ENCODE measurements around the gene CACTIN. TPM values are rescaled to one million over a fixed set of nuclear protein-coding genes. Genes with fewer than 3 reads are reported as not detected.

CACTIN gene
- total RNA-seq, 2 donors from 2014 or later, result 38.2 to 52.8 TPM

DNA sequence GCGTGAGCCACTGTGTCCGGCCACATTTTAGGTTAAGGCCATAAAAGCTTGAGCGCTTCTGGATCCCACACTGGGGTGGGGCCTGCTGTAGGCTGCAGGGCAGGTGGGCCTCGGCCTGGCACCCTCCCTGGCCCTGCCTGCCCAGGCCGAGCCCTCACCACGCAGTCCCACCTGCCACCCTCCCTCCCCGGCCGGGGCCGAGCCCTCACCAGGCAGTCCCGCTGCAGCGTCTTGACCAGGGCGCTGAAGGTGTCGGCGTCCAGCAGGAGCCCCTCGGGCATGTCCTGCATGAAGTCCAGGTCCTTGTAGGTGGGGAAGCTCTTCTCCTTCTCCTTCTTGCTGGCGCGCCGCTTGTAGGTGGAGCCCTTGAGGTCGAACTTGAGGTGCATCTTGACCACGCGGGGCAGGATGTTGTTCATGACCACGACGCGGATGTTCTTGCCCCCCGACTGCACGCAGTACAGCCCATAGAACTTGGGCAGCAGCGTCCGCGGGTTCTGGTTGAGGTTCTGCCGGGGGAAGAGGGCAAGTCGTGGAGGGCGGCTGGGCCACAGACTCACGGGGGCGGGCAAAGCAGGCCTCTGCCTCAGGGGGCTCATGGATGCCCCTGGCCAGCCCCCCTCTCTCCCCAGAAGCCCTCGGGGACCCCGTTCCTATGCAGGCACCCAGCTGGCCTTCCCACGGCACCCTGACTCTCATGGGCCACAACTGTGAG lies 26.6 kb upstream of the CACTIN start:
- H3K9me3 ChIP-seq, result no peaks in the 10 kb centered on the region
- H3K36me3 ChIP-seq, result peaks cover 7 to 32% of the 10 kb centered on the region in 2 donors
- TF ChIP-seq, protein P1, sequence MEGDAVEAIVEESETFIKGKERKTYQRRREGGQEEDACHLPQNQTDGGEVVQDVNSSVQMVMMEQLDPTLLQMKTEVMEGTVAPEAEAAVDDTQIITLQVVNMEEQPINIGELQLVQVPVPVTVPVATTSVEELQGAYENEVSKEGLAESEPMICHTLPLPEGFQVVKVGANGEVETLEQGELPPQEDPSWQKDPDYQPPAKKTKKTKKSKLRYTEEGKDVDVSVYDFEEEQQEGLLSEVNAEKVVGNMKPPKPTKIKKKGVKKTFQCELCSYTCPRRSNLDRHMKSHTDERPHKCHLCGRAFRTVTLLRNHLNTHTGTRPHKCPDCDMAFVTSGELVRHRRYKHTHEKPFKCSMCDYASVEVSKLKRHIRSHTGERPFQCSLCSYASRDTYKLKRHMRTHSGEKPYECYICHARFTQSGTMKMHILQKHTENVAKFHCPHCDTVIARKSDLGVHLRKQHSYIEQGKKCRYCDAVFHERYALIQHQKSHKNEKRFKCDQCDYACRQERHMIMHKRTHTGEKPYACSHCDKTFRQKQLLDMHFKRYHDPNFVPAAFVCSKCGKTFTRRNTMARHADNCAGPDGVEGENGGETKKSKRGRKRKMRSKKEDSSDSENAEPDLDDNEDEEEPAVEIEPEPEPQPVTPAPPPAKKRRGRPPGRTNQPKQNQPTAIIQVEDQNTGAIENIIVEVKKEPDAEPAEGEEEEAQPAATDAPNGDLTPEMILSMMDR (IDR thresholded peaks at IDR 0.05), result no peak
- TF ChIP-seq POLR2A (IDR thresholded peaks at IDR 0.05), result no peak
- TF ChIP-seq POLR2AphosphoS5 (IDR thresholded peaks at IDR 0.05), result no peak
- no peak overlapping the region for H3K4me3 ChIP-seq
- H3K27ac ChIP-seq, result no peak overlapping the region
- 89% methylated on average over 36 of the region's 37 CpGs for WGBS
- no peaks in the 10 kb centered on the region for H3K4me1 ChIP-seq (replicated peaks)
- intact Hi-C loops (cut with DNase I), result no loop called here
- DNase-seq (ENCODE audit: low spot score), result no peak
- H3K27me3 ChIP-seq (replicated peaks; ENCODE audit: insufficient read depth), result no peaks in the 10 kb centered on the region

DNA sequence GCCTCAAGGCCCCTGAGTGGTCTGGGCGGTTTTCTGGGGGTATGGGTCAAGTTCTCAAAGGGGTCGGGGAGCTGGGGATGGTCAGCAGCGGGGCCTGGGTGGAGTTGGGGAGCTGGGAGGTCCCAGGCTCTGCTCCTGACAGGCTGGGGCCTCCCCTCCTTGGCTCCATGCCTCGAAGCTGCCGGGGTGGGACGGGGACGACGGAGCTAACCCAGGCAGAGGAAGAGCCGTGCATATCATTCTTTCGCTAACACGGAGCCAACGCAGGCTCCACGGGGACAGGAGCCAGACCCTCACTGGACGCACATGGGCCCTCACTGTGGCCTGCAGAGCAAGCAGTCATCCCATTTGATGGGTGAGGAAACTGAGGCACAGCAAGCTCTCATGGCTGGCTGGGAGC lies 25.8 kb upstream of the CACTIN start:
- H3K36me3 ChIP-seq, result peaks cover 7 to 29% of the 10 kb centered on the region in 2 donors
- H3K4me3 ChIP-seq, result no peak overlapping the region
- H3K27me3 ChIP-seq (replicated peaks; ENCODE audit: insufficient read depth), result no peaks in the 10 kb centered on the region
- no peak for DNase-seq (ENCODE audit: low spot score)
- no peaks in the 10 kb centered on the region for H3K9me3 ChIP-seq
- no peaks in the 10 kb centered on the region for H3K4me1 ChIP-seq (replicated peaks)
- no peak overlapping the region for H3K27ac ChIP-seq
- intact Hi-C loops (cut with DNase I), result no loop called here
- TF ChIP-seq POLR2AphosphoS5 (IDR thresholded peaks at IDR 0.05) (no peak), POLR2A (IDR thresholded peaks at IDR 0.05) (no peak)
- TF ChIP-seq, protein P1 (IDR thresholded peaks at IDR 0.05), result no peak
- 92% methylated on average over 12 of the region's 14 CpGs for WGBS

- peaks cover 7 to 21% of the 10 kb centered on the region in 2 donors for H3K36me3 ChIP-seq
- no peaks in the 10 kb centered on the region for H3K4me1 ChIP-seq (replicated peaks)
- WGBS, result 97% methylated on average over 33 of the region's 33 CpGs
- H3K4me3 ChIP-seq, result no peak overlapping the region
- TF ChIP-seq, protein P1 (IDR thresholded peaks at IDR 0.05), result no peak
- TF ChIP-seq POLR2AphosphoS5 (IDR thresholded peaks at IDR 0.05), result no peak
- TF ChIP-seq POLR2A (IDR thresholded peaks at IDR 0.05), result no peak
- DNase-seq (ENCODE audit: low spot score), result no peak
- H3K27ac ChIP-seq, result no peak overlapping the region
- no peaks in the 10 kb centered on the region for H3K27me3 ChIP-seq (replicated peaks; ENCODE audit: insufficient read depth)
- no peaks in the 10 kb centered on the region for H3K9me3 ChIP-seq
- intact Hi-C loops (cut with DNase I), result no loop called here
Observed at GRCh38 chr19:3651684-3652083, 25.1 kb upstream of the CACTIN start.

DNA sequence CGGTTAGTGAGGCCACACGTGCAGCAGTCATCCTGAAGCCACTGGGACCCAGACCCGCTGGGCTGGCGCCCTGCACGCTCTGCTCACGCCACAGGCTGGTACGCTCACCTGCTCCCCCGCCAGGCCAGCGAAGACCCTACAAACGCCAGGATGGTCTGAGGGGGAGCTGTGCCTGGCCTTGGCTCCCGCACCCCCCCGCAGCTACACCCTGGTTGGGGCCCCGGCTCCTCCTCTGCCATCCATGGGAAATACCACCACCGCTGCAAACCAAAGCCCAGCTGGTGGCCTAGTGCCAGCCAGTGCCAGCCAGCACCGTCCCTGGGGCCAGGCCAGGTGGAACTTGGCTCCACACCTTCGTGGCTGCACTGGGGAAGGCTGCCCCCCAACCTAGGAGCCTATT lies 23.3 kb upstream of the CACTIN start:
- Histone ChIP-seq H3K4me3 (no peak overlapping the region), H3K27me3 (replicated peaks; ENCODE audit: insufficient read depth) (no peaks in the 10 kb centered on the region), H3K4me1 (replicated peaks) (no peaks in the 10 kb centered on the region), H3K27ac (no peak overlapping the region), H3K9me3 (no peaks in the 10 kb centered on the region), H3K36me3 (peaks cover 0 to 14% of the 10 kb centered on the region in 2 donors)
- intact Hi-C loops (cut with DNase I), result no loop called here
- 50% methylated on average over 16 of the region's 16 CpGs for WGBS
- DNase-seq (ENCODE audit: low spot score), result no peak
- TF ChIP-seq POLR2AphosphoS5 (IDR thresholded peaks at IDR 0.05), result no peak
- TF ChIP-seq, protein P1 (IDR thresholded peaks at IDR 0.05), result no peak
- TF ChIP-seq POLR2A (IDR thresholded peaks at IDR 0.05), result no peak
